SH-SY5Y (cell line): ENCODE data around the gene DYRK3.

ENCODE experiments used
- GATA2 ChIP-seq: IDR thresholded peaks from 2 replicates; pipeline ENCODE4 v1.6.1; 2011; ENCODE audit warnings: mild to moderate bottlenecking, low read depth, low read length
- GATA3 ChIP-seq: IDR thresholded peaks from 2 replicates; pipeline ENCODE4 v1.6.1; 2011; ENCODE audit warnings: low read depth, mild to moderate bottlenecking, low read length, moderate library complexity

GRCh38 chr1:206604861-206605260 lies 30.5 kb upstream of the DYRK3 start:
- TF ChIP-seq GATA2 (no peak), GATA3 (no peak)
